C4-2B (cell line): ENCODE data around the gene CDYL.

Source experiments
- H3K27ac ChIP-seq: fragments of 450-650 bp; 2 replicates; pipeline ENCODE4 v1.5.1; 2017
- CTCF ChIP-seq: fragments of 450-650 bp; conservative IDR thresholded peaks from 2 replicates; pipeline ENCODE4 v1.5.1; 2017; ENCODE audit warnings: mild to moderate bottlenecking
- ZFX ChIP-seq: fragments of 450-650 bp; IDR thresholded peaks from 2 replicates; pipeline ENCODE4 v1.6.1; 2017

Gene CDYL

GRCh38 chr6:4790158-4790899, 14.1 kb downstream of the CDYL start:
- H3K27ac ChIP-seq: no peak overlapping the region
- TF ChIP-seq CTCF: peak; percentile 37
- TF ChIP-seq ZFX: no peak

- TF ChIP-seq ZFX: no peak
- TF ChIP-seq CTCF: no peak
- H3K27ac ChIP-seq: no peak overlapping the region
Observed at GRCh38 chr6:4794140-4794707, 18.0 kb downstream of the CDYL start.

GRCh38 chr6:4797587-4797986, 21.4 kb downstream of the CDYL start:
- no peak overlapping the region for H3K27ac ChIP-seq
- no peak for TF ChIP-seq ZFX
- no peak for TF ChIP-seq CTCF

GRCh38 chr6:4799912-4800311, 23.7 kb downstream of the CDYL start:
- H3K27ac ChIP-seq: no peak overlapping the region
- TF ChIP-seq ZFX: no peak
- TF ChIP-seq CTCF: no peak

GRCh38 chr6:4800662-4801061, 24.5 kb downstream of the CDYL start:
- no peak overlapping the region for H3K27ac ChIP-seq
- no peak for TF ChIP-seq CTCF
- no peak for TF ChIP-seq ZFX

- no peak overlapping the region for H3K27ac ChIP-seq
- no peak for TF ChIP-seq ZFX
- no peak for TF ChIP-seq CTCF
Observed at GRCh38 chr6:4801491-4802110, 25.4 kb downstream of the CDYL start.

- H3K27ac ChIP-seq: no peak overlapping the region
- no peak for TF ChIP-seq CTCF
- TF ChIP-seq ZFX: no peak
Observed at GRCh38 chr6:4802312-4802935, 26.2 kb downstream of the CDYL start.
